GM18502 (cell line): ENCODE measurements around the gene CAMLG.

Experiments used
- ATAC-seq: cut with Tn5 transposase; IDR thresholded peaks from one replicate; pipeline ENCODE4 v1.9.1; 2021; ENCODE audit warnings: mild to moderate bottlenecking; ENCODE audit not compliant: unreplicated experiment, poor library complexity

Gene CAMLG

DNA sequence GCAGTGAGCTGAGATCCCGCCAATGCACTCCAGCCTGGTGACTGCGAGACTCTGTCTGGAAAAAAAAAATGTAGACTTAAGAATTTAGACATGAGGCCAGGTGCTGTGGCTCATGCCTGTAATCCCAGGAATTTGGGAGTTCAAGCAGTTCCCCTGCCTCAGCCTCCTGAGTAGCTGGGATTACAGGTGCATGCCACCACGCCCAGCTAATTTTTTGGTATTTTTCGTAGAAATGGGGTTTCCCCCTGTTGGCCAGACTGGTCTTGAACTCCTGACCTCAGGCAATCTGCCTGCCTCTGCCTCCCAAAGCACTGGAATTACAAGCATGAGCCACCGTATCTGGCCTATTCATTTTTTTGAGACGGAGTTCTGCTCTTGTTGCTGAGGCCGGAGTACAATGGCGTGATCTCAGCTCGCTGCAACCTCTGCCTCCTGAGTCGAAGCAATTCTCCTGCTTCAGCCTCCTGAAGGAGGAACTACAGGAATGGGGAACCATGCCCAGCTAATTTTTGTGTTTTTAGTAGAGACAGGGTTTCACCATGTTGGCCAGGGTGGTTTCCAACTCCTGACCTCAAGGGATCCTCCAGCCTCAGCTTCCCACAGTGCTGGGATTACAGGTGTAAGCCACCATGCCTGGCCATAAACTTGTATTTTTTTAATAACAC, 34.2 kb downstream of the CAMLG start:
- ATAC-seq, result no peak

DNA sequence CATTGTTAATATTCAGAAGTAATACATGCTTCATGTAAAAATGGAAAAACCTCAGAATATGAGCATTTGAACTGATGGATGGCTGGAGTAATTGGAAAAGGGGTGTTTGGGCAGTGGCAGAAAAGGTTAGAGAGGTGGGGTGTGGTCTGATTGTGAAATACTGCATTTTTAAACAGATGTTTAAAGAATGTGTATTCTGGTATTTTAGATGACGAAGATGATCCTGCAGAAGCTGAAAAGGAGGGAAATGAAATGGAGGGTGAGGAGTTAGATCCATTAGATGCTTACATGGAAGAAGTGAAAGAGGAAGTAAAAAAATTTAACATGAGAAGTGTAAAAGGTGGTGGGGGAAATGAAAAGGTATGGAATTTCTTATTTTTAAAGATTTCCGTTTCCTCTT, 39.0 kb downstream of the CAMLG start:
- no peak for ATAC-seq

DNA sequence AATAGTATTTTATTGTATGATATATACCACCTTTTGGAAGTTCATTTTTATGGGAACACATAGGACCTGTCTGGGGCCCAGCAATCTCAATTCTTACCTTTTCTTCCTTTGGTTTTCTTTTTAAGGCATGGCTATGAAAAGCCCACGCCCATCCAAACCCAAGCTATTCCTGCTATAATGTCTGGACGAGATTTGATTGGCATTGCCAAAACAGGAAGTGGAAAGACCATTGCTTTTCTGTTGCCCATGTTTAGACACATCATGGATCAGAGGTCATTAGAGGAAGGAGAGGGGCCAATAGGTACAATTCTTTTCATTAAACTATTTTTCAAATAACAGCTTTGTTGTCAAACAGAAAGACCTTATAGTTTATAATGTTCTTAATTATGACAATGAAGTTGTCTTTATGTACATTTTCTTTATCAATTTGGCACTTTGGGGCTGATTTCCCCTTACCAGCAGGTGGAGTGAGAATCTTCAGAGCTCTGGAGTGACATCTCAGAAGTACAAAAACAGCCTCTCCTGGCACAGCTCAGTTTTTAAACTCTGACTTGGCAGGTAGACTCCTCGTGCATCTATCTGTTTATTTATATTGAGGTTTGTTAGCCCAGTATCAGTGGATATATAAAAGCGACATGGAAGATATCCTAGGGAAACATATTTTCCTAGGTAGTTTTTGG, 46.0 kb downstream of the CAMLG start:
- no peak for ATAC-seq

DNA sequence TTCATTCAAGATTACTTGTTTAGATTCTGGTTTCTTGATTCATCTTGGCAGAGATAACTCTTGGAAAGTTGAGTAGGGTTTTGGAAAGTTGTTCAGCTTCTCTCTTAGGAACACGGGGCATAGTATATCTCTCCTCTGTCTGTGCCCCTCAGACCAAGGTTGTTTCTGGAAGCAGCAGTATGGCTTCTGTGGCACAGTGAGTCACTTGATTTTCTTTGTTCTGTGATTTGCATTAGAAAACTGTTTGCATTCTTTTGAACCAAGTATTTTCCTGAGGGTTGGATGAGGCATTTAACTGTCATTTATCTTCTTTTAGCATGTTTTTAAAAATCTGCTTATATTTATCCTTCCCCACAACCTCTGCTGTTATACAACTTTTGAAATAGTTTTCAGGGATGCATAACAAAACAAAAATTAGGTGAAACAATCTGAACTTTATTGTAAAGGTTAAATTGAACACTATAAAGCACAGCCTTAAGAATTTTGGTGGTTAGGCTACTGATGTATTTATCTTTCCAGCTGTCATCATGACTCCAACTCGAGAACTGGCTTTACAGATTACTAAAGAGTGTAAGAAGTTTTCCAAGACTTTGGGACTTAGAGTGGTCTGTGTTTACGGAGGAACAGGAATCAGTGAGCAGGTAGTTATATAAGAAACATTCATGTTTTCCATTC, 46.7 kb downstream of the CAMLG start:
- no peak for ATAC-seq

DNA sequence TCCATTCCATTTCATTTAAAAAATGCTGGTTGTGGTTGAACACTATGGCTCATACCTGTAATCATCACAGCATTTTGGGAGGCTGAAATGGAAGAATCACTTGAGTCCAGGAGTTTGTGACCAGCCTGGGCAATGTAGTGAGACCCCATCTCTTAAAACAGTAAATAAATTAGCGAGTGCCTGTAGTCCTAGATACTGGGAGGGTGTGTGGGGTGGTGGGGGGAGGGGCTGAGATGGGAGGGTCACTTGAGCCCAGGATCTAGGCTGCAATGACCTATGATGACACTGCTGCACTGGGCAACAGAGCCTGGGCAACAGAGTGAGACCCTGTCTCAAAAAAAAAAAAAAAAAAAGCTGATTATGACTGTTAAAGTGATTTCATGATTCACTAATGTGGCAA, 49.3 kb downstream of the CAMLG start:
- no peak for ATAC-seq

DNA sequence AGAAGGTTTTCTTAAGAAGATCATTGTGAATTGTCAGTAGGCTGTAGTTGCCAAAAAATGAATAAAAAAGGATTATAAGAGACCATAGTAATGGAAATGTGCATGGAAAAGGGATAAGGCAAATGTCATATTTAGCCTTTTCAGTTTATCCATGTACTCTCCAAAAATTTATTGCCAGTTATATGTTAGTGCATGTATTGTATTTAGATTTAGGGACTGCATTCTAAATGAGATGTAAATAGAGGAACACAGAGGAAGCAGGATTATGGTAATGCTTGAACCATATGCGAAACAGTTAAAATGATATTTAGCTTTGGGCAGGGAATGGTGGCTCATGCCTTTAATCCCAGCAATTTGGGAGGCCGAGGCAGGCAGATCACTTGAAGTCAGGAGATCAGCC, 53.2 kb downstream of the CAMLG start:
- no peak for ATAC-seq

DNA sequence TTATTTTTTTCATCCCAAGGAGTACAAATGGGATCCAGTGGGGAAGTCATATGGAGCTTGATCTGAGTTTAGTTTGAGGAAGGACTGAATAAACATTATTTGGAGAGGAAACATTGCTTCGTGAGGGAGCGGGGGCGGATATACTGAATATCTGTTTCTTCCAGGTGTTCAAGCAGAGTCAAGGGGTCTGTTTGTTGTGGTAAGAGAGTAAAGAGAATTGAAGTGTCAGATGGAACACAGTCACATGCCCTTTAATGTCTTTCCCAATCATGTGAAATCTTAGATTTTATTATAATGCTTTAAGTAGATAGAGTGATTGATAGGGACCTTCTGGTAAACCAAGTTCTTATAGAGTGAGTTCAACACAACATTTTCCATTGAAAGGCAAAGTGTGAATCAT, 53.9 kb downstream of the CAMLG start:
- ATAC-seq, result no peak

DNA sequence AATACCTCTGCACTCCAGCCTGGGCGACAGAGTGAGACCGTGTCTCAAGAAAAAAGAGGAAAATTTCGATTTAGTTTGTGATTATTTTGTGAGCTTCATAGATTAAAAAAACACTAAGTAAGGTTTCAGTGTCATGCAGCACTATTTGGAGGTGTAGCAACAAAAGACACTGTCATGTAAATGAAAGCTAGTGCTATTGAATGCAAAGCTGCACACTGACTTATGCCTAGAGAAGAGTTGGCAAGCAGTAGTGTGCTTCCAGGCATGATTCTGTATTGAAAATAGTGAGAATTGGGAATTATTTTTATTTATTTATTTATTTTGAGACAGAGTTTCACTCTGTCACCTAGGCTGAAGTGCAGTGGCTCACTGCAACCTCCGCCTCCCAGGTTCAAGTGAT, 54.8 kb downstream of the CAMLG start:
- ATAC-seq, result no peak

DNA sequence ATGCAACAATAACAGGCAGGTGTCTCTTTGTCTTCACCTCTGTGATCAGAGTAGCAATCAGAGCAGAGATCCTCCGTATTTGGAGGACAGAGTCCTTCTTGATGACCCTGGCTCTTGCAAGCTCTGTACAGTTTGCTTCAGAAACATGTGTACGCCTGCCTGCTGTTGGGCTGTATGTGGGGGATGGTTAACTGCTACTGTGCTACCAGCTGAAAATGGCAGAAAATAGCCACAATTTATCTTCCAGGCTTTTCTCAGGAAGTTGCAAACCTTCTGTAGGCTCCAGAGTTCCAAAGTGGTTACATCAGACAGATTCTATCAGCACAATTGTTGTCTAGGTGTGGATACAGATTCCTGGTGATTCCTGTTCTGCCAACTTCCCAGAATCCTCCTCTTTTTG, 55.7 kb downstream of the CAMLG start:
- ATAC-seq, result no peak

DNA sequence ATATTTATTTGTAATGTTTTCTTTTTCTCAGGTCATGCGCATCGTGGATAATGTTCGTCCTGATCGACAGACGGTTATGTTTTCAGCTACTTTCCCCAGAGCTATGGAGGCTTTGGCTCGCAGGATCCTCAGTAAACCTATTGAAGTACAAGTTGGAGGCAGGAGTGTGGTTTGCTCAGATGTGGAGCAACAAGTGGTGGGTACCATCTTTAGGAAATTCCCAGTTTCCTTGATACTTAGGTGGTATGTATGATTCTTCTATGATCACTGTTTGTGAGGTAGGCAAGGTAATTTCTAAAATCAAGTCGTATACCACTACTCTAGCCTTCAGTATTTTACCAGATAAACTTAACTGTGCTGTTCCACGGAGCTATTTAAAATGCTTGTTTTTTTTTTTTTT, 56.5 kb downstream of the CAMLG start:
- no peak for ATAC-seq

DNA sequence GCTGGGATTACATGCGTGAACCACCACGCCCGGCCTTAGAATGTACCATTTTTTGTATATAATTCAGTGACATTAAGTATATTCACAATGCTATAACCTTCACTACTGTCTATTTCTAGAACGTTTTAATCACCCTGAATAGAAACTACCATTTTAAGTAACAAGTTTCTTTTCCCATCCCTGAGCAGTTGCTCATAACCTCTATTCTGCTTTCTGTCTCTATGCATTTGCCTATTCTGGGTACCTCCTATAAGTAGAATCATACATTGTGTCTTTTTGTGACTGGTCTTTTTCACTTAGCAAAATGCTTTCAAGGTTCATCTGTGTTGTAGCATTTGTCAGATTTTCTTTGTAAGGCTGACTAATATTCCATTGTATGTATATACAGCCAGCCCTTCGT, 60.1 kb downstream of the CAMLG start:
- no peak for ATAC-seq
